ENCODE measurements around the gene GRIK3. TPM values are rescaled to one million over a fixed set of nuclear protein-coding genes. Genes with fewer than 3 reads are reported as not detected.

The GRIK3 gene
- total RNA-seq, 4 donors from 2014 or later = under 0.01 to 0.16 TPM; not detected in 2

DNA sequence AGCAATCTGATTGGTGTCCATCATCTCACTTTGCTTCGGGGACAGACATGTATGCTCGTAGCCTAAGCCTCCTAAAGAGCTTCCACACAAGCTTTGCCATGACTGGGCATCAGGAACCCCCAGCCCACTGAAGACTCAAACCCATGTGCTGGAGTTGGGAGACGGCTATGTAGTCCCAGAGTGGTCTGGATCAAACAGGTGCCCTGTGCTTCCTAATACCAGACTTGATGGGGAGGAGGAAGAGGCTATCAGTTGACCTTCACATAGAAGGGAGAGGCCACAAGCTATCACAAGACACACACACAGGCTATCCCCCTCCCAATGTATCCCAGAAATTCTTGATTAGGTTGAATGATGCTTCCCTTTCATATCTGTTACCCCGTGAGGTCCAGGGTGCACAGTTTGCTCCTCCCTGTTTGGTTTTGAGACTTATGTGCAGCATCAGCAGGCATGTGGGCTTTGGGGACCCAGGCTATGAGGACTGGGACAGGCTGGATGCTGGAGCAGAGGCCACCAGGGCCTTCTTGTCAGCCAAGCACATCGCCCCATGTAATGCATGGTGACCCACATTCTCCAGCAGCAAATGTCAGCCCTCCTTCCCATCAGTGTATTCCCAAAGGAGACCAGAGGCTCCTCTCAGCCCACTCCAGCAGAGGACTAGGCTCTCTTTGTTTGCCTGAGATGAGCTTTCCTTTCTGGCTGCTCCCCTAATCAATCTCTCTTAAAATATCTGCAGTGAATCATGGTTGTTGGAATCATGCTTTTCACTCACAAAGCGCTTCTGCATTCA, 159.8 kb downstream of the GRIK3 start:
- TF ChIP-seq CTCF (IDR thresholded peaks at IDR 0.05; ENCODE audit: low read depth) = no peak

DNA sequence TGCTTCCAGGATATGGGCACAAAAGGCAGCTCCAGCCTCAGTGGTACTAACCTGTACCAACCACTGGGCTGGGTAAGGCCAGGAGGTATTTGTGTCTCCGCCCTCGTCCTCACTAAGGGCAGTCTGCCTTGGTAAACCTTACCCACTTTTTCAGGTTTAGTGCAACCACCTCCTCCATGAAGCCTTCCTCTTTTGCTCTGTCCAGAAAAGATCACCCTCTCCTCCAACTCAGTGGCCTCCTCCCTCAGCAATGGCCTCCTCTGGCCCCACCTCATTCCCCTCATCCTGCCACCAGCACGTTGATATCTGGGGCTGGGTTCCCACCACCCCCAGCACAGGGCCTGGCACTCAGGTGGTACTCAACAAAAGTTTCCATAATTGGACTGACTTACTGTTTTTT, 161.5 kb downstream of the GRIK3 start:
- no peak for TF ChIP-seq CTCF (IDR thresholded peaks at IDR 0.05; ENCODE audit: low read depth)

DNA sequence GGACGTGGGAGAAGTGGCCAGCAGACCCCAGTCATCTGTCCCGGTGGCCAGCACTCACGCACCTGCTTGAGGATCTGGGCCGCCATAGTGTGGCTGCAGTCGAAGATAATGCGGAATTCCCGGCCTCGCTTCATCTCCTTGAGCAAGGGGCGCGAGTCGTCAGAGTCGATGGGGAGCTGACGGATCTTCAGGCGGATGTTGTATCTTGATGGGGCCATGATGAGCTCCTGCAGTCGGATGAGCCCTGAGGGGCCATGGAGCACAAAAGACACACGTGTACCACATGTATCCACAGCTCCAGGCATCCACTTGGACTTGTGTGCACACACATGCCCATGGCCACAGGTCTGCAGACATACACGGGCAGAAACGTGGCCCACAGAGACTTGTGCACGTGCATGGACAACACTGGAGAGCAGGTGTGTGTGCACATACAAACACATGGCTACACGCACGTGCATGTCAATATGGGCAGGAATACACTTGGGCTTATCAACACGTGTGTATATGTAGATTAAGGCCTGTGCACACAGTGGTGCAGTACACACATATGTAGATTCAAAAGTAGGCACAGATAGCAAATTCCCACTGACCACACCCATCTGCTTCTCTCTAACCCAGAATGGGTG, 162.1 kb downstream of the GRIK3 start:
- no peak for TF ChIP-seq CTCF (IDR thresholded peaks at IDR 0.05; ENCODE audit: low read depth)

DNA sequence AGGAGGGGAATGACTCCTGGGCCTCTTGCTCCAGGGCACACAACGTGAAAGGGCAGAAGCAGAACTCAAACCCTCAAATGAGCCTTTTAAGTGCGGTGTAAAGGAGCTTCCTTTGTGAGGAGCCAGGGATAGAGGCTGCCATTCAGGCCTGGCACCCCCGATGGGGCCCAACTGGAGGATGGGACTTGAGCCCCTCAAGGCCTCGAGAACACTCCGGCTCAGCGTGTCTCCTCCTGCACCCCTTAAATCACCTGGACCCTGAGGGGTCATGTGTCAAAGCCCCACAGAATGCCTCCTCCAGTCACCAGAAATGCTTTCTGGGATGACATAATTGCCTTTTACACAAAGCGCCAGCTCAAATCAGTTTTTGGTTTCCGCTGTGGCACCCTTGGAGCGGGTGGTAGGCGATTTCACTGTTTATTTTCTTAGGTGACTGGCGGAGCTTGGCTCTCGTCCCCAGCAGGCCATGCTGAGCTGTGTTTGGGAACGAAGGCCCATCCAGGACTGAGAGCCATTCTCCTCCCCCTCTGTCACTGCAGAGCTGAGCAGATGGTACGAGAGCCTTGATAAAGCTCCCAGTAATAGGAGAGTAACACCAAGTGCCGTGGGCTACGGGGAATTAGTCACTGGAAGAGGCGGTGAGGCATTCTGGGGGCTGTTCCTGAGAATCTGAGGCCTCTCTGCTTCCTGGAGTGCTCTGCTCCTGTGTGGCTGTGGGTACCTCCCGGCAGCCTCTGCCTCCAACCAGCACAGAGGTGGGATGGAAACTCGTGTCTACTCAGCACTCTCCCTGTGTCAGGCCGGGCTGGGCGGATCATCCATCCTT, 163.0 kb downstream of the GRIK3 start:
- TF ChIP-seq CTCF (IDR thresholded peaks at IDR 0.05; ENCODE audit: low read depth) = no peak

DNA sequence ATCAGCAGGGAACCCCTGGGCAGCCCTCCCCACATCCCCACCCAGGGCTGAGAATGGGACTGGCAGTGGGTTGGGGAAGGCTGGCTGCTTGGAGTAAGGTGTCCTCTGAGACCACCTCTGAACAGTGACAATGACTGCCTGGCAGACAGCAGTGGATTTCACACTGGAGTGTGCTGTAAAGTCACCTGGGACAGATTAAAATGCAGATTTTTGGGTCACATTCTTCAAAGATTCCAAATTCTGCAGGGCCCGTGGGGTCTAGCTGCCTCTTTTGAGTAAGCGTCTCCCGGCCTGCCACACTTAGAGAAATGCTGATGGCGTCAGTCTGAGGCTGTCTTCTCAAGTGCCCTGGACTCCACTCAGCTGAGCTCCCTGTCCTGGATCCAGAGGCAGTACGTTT, 164.5 kb downstream of the GRIK3 start:
- no peak for TF ChIP-seq CTCF (IDR thresholded peaks at IDR 0.05; ENCODE audit: low read depth)

GRCh38 chr1:36869054-36869453, 165.3 kb downstream of the GRIK3 start:
- no peak for TF ChIP-seq CTCF (IDR thresholded peaks at IDR 0.05; ENCODE audit: low read depth)

DNA sequence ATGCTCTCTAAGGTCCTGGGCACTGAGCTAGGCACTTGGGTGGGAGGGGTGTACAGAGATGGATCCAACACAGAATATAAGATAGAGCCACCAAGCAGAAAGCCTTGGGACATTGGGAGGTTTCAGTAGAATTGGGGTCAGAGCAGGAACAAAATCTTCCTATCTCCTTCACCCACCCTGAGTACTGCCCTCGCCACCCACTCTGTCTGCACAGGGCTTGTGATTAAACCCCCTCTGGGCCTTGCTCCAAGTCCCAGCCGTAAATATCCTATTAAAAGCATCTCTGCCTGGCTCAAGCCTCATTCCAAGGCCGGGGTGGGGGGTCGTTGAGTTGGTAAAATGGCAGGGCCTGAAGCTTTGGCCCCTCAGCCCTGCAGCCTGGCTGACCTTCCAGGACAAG, 166.7 kb downstream of the GRIK3 start:
- no peak for TF ChIP-seq CTCF (IDR thresholded peaks at IDR 0.05; ENCODE audit: low read depth)

All from subcutaneous adipose tissue (tissue), 4 donors.